ENCODE data around the gene SF3A1.

SF3A1 gene

GRCh38 chr22:30323246-30323645 is 33.4 kb downstream of the SF3A1 start:
- DNase-seq (ENCODE audit: low read depth): no peak

- no peak for DNase-seq (ENCODE audit: low read depth)
Observed at GRCh38 chr22:30321461-30321860, 35.2 kb downstream of the SF3A1 start.

- DNase-seq (ENCODE audit: low read depth): no peak
Observed at GRCh38 chr22:30320021-30320556, 36.6 kb downstream of the SF3A1 start.

GRCh38 chr22:30318799-30319419 is 37.8 kb downstream of the SF3A1 start:
- peak; percentile 28 for DNase-seq (ENCODE audit: low read depth)

- no peak for DNase-seq (ENCODE audit: low read depth)
Observed at GRCh38 chr22:30317778-30318177, 38.9 kb downstream of the SF3A1 start.

GRCh38 chr22:30315962-30316576 is 40.6 kb downstream of the SF3A1 start:
- DNase-seq (ENCODE audit: low read depth): no peak

GRCh38 chr22:30314915-30315314 is 41.8 kb downstream of the SF3A1 start:
- DNase-seq (ENCODE audit: low read depth): peak; percentile 63

GRCh38 chr22:30313527-30314363 is 42.9 kb downstream of the SF3A1 start:
- DNase-seq (ENCODE audit: low read depth): no peak

- DNase-seq (ENCODE audit: low read depth): peak; percentile 67
Observed at GRCh38 chr22:30312053-30312452, 44.6 kb downstream of the SF3A1 start.

- peak; percentile 38 for DNase-seq (ENCODE audit: low read depth)
Observed at GRCh38 chr22:30310881-30311771, 45.6 kb downstream of the SF3A1 start.

- peak; percentile 87 for DNase-seq (ENCODE audit: low read depth)
Observed at GRCh38 chr22:30309951-30310741, 46.5 kb downstream of the SF3A1 start.

GRCh38 chr22:30308518-30309230 is 48.0 kb downstream of the SF3A1 start:
- peak; percentile 43 for DNase-seq (ENCODE audit: low read depth)

GRCh38 chr22:30308093-30308492 is 48.6 kb downstream of the SF3A1 start:
- DNase-seq (ENCODE audit: low read depth): no peak

- DNase-seq (ENCODE audit: low read depth): no peak
Observed at GRCh38 chr22:30307041-30307574, 49.6 kb downstream of the SF3A1 start.

- no peak for DNase-seq (ENCODE audit: low read depth)
Observed at GRCh38 chr22:30306627-30307011, 50.1 kb downstream of the SF3A1 start.

- peak; percentile 40 for DNase-seq (ENCODE audit: low read depth)
Observed at GRCh38 chr22:30305906-30306626, 50.6 kb downstream of the SF3A1 start.

- peak; percentile 51 for DNase-seq (ENCODE audit: low read depth)
Observed at GRCh38 chr22:30305519-30305905, 51.2 kb downstream of the SF3A1 start.

GRCh38 chr22:30304495-30305244 is 52.0 kb downstream of the SF3A1 start:
- no peak for DNase-seq (ENCODE audit: low read depth)

- DNase-seq (ENCODE audit: low read depth): no peak
Observed at GRCh38 chr22:30302810-30303138, 53.9 kb downstream of the SF3A1 start.

All from iris pigment epithelial cell (primary cell).